ENCODE measurements around the gene SPATA6L. TPM values are rescaled to one million over a fixed set of nuclear protein-coding genes. Genes with fewer than 3 reads are reported as not detected.
A peak's percentile ranks its signal among the peaks of the same experiment; 100 is the strongest.

SPATA6L gene
- total and polyA plus RNA-seq, 9 of the 15 experiments (the other 6 are each of a cell fraction or from before 2014, with no cell fraction given), result 0.03 to 1.00 (median 0.08) TPM; not detected in 4

DNA sequence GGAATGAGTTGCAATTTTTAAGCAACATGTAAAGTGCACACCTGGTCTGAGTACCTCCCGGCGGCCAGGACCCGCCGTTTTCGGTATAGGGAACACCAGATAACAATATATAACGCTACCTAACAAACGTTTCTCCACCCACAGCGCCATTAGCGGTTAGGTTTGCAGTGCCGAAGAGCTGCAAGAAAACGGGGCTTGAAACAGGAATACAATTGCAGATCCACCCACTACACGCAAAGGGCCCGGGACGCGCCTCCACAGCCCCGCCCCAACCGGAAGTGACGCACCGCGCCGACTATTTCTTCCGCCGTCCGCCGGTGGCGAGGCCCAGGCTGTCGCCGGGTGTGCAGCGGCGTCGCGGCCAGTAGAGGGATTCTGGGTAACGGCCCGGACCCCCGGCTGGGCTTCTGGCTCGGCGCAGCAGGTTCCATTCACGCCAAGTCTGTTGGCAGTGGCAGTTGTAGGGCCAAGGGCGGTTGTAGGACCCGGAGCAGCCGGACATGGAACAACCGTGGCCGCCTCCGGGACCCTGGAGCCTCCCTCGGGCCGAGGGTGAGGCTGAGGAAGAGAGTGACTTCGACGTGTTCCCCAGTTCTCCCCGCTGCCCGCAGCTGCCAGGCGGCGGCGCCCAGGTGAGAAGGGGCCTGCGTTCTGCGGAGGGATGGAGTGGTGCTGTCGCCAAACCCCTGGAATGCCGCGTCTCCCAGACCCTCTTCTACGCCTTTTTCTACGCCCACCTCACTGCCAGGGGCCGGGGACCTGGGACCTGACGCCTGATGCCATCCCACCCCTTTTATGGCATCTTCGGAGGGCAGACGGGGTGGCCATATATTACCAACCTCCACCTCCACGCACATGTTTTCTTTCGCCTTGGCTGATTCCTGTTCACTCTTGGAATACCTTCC, 13.2 kb upstream of the SPATA6L start, which contains the start of gene CDC37L1 (continued):
- TF ChIP-seq BRF1 (IDR thresholded peaks at IDR 0.05; ENCODE audit: borderline replicate concordance, extremely low read depth, insufficient read length), result no peak
- no peak for TF ChIP-seq ZNF217 (CRISPR knock-in tag; IDR thresholded peaks at IDR 0.05)
- TF ChIP-seq, protein P1, sequence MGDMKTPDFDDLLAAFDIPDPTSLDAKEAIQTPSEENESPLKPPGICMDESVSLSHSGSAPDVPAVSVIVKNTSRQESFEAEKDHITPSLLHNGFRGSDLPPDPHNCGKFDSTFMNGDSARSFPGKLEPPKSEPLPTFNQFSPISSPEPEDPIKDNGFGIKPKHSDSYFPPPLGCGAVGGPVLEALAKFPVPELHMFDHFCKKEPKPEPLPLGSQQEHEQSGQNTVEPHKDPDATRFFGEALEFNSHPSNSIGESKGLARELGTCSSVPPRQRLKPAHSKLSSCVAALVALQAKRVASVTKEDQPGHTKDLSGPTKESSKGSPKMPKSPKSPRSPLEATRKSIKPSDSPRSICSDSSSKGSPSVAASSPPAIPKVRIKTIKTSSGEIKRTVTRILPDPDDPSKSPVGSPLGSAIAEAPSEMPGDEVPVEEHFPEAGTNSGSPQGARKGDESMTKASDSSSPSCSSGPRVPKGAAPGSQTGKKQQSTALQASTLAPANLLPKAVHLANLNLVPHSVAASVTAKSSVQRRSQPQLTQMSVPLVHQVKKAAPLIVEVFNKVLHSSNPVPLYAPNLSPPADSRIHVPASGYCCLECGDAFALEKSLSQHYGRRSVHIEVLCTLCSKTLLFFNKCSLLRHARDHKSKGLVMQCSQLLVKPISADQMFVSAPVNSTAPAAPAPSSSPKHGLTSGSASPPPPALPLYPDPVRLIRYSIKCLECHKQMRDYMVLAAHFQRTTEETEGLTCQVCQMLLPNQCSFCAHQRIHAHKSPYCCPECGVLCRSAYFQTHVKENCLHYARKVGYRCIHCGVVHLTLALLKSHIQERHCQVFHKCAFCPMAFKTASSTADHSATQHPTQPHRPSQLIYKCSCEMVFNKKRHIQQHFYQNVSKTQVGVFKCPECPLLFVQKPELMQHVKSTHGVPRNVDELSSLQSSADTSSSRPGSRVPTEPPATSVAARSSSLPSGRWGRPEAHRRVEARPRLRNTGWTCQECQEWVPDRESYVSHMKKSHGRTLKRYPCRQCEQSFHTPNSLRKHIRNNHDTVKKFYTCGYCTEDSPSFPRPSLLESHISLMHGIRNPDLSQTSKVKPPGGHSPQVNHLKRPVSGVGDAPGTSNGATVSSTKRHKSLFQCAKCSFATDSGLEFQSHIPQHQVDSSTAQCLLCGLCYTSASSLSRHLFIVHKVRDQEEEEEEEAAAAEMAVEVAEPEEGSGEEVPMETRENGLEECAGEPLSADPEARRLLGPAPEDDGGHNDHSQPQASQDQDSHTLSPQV (IDR thresholded peaks at IDR 0.05), result peak; percentile 52; the same call in 1 of the 2 replicates
- TF ChIP-seq ZNF644 (tag; IDR thresholded peaks at IDR 0.05; ENCODE audit: low read depth), result no peak
- TF ChIP-seq MCM3 (IDR thresholded peaks at IDR 0.05), result no peak
- TF ChIP-seq, protein P2, sequence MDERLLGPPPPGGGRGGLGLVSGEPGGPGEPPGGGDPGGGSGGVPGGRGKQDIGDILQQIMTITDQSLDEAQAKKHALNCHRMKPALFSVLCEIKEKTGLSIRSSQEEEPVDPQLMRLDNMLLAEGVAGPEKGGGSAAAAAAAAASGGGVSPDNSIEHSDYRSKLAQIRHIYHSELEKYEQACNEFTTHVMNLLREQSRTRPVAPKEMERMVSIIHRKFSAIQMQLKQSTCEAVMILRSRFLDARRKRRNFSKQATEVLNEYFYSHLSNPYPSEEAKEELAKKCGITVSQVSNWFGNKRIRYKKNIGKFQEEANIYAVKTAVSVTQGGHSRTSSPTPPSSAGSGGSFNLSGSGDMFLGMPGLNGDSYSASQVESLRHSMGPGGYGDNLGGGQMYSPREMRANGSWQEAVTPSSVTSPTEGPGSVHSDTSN (CRISPR knock-in tag; IDR thresholded peaks at IDR 0.05; ENCODE audit: low read depth), result no peak
- TF ChIP-seq, protein P2 (tag; conservative IDR thresholded peaks at IDR 0.05; ENCODE audit: low read depth), result no peak
- TF ChIP-seq U2AF2 (optimal IDR thresholded peaks at IDR 0.05; ENCODE audit: low read depth, low read length), result no peak
- TF ChIP-seq, protein P3, sequence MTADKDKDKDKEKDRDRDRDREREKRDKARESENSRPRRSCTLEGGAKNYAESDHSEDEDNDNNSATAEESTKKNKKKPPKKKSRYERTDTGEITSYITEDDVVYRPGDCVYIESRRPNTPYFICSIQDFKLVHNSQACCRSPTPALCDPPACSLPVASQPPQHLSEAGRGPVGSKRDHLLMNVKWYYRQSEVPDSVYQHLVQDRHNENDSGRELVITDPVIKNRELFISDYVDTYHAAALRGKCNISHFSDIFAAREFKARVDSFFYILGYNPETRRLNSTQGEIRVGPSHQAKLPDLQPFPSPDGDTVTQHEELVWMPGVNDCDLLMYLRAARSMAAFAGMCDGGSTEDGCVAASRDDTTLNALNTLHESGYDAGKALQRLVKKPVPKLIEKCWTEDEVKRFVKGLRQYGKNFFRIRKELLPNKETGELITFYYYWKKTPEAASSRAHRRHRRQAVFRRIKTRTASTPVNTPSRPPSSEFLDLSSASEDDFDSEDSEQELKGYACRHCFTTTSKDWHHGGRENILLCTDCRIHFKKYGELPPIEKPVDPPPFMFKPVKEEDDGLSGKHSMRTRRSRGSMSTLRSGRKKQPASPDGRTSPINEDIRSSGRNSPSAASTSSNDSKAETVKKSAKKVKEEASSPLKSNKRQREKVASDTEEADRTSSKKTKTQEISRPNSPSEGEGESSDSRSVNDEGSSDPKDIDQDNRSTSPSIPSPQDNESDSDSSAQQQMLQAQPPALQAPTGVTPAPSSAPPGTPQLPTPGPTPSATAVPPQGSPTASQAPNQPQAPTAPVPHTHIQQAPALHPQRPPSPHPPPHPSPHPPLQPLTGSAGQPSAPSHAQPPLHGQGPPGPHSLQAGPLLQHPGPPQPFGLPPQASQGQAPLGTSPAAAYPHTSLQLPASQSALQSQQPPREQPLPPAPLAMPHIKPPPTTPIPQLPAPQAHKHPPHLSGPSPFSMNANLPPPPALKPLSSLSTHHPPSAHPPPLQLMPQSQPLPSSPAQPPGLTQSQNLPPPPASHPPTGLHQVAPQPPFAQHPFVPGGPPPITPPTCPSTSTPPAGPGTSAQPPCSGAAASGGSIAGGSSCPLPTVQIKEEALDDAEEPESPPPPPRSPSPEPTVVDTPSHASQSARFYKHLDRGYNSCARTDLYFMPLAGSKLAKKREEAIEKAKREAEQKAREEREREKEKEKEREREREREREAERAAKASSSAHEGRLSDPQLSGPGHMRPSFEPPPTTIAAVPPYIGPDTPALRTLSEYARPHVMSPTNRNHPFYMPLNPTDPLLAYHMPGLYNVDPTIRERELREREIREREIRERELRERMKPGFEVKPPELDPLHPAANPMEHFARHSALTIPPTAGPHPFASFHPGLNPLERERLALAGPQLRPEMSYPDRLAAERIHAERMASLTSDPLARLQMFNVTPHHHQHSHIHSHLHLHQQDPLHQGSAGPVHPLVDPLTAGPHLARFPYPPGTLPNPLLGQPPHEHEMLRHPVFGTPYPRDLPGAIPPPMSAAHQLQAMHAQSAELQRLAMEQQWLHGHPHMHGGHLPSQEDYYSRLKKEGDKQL (CRISPR knock-in tag; IDR thresholded peaks at IDR 0.05; ENCODE audit: borderline replicate concordance), result no peak
- no peak for TF ChIP-seq CSDE1 (IDR thresholded peaks at IDR 0.05)
- no peak for TF ChIP-seq LARP7 (IDR thresholded peaks at IDR 0.05)
- TF ChIP-seq NCOA6 (IDR thresholded peaks at IDR 0.05), result 0 out of 2 replicates have a peak, but pooled peaks have one; percentile 18
- TF ChIP-seq, protein P4, sequence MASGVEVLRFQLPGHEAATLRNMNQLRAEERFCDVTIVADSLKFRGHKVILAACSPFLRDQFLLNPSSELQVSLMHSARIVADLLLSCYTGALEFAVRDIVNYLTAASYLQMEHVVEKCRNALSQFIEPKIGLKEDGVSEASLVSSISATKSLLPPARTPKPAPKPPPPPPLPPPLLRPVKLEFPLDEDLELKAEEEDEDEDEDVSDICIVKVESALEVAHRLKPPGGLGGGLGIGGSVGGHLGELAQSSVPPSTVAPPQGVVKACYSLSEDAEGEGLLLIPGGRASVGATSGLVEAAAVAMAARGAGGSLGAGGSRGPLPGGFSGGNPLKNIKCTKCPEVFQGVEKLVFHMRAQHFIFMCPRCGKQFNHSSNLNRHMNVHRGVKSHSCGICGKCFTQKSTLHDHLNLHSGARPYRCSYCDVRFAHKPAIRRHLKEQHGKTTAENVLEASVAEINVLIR (CRISPR knock-in tag; IDR thresholded peaks at IDR 0.05), result peak; percentile 82

Data from K562 (cell line).